AG09309 (cell line): ENCODE data around the gene RBP5.

Experiments
- DNase-seq: peaks from one replicate; pipeline ENCODE4 v3.0.0-alpha.2; 2010; ENCODE audit warnings: low read depth
- H3K4me3 ChIP-seq: 2 replicates; pipeline ENCODE4 v1.5.1; 2011; ENCODE audit warnings: mild to moderate bottlenecking, low read depth, low read length, moderate library complexity; ENCODE audit not compliant: control insufficient read depth
- TF ChIP-seq, protein P1 (sequence below): IDR thresholded peaks from 2 replicates; pipeline ENCODE4 v1.5.1; 2011; ENCODE audit warnings: mild to moderate bottlenecking, low read depth, low read length, inconsistent platforms; ENCODE audit not compliant: insufficient read depth, control insufficient read depth; ENCODE audit errors: missing control alignments

Gene RBP5

DNA sequence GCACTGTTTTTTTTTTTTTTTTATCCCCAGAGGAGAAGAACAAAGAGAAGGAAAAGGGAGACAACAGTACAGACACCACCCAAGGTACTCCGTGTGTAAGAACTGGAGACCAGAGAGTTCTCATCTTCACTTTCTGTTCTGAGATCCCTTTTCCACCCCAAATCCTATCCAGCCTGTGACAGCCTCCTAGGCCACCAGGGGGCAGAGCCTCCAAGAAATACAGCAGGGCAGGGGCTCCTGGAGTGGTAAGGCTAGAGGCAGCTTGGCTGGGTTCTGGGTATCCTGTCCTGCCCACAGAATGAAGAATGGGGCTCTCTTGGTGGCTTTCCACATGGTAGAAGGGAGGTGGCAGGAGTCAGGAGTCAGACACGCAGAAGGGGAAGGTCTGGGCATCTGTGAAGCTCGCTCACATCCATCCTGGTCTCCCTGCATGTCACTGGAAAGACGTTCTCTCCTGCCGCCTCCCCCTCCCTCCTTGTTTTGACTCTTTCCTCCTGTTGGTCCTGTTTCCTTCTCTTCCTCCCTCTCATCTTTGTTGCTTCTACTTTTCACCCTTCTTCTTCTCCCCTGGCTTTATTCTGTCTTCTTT, 13.5 kb upstream of the RBP5 start:
- H3K4me3 ChIP-seq, result no peak overlapping the region
- TF ChIP-seq, protein P1, sequence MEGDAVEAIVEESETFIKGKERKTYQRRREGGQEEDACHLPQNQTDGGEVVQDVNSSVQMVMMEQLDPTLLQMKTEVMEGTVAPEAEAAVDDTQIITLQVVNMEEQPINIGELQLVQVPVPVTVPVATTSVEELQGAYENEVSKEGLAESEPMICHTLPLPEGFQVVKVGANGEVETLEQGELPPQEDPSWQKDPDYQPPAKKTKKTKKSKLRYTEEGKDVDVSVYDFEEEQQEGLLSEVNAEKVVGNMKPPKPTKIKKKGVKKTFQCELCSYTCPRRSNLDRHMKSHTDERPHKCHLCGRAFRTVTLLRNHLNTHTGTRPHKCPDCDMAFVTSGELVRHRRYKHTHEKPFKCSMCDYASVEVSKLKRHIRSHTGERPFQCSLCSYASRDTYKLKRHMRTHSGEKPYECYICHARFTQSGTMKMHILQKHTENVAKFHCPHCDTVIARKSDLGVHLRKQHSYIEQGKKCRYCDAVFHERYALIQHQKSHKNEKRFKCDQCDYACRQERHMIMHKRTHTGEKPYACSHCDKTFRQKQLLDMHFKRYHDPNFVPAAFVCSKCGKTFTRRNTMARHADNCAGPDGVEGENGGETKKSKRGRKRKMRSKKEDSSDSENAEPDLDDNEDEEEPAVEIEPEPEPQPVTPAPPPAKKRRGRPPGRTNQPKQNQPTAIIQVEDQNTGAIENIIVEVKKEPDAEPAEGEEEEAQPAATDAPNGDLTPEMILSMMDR, result peak; percentile 90
- no peak for DNase-seq

DNA sequence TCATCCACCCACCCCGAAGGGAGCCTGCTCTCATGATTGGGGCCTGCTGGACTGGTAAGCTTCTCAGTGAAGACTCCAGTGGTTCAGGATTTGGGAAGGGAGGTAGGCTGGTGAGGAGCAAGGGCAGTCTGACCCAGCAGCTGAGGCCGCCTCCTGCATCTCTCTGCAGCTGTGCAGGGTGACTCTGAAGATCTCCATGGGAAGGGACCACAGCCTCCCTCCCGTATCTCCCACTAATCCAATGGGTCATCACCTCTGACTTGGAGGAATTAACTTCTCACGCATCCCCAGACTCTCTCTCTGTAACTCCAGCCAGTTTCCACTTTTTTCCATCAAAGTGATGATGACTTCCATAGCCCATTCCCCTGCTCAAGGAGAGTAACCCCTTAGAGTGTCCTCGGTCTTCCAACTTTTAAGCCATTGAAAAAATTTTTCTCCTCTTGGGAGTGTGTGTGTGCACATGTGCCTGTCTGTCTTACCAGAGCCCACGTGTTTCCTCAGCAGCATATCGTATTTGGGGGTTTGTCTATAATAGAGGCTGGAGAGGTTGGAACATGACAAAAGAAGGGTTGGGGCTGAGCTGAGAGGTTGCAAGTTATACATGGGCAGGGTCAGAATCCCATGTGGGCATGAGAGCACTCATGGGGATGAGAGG, 12.8 kb upstream of the RBP5 start:
- TF ChIP-seq, protein P1, result no peak
- no peak for DNase-seq
- H3K4me3 ChIP-seq, result no peak overlapping the region

DNA sequence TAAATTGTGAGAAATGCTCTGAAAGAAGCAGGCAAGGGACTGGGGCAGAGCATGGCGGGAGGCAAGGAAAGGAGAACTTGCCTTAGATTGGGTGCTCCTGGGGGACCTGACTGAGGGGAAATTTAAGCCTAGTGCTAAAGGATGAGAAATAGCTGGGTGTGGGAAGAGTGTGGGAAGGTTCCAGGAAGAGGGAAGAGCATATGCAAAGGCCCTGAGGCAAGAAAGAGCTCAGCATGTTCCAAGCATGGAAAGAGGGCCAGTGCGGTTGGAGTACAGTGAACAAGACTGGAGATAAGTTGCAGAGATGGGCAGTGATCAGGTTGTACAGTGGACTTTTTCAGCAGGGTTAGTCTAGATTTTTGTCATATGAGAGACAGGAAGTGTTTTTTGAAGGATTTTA, 10.5 kb upstream of the RBP5 start:
- H3K4me3 ChIP-seq, result no peak overlapping the region
- TF ChIP-seq, protein P1, result no peak
- no peak for DNase-seq

DNA sequence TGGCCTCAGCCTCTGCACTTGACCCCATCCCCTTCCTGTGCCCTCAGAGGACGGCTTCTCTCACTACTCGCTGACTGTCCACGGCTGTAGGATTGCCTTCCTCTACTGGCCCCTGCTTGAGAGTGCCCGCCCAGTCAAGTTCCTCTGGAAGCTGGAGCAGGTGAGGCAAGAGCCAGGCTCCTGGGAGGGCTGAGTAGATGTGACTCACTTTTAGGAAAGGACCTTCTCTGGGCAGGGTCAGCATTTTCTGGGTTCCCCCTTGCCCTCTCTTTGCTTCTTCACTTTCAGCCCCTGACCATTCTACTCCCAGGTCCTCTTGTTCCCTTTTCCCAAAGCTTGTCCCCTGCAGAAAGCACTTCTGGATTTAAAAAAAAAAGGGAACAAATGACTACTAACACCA, 9.2 kb upstream of the RBP5 start:
- TF ChIP-seq, protein P1, result no peak
- H3K4me3 ChIP-seq, result no peak overlapping the region
- no peak for DNase-seq

DNA sequence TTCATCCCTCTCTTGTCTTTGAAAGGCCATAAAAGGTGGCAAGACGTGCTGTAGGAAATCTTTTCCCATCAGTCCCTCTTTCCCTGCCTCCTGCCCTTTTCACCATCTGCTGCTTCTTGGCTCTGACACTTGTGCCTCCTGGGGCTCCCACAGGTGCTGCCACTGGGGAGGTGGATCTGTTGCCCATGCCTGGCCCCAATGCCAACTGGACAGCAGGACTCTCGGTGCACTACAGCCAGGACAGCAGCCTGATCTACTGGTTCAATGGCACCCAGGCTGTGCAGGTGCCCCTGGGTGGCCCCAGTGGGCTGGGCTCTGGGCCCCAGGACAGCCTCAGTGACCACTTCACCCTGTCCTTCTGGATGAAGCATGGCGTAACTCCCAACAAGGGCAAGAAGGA, 8.0 kb upstream of the RBP5 start:
- TF ChIP-seq, protein P1, result no peak
- DNase-seq, result no peak
- no peak overlapping the region for H3K4me3 ChIP-seq

DNA sequence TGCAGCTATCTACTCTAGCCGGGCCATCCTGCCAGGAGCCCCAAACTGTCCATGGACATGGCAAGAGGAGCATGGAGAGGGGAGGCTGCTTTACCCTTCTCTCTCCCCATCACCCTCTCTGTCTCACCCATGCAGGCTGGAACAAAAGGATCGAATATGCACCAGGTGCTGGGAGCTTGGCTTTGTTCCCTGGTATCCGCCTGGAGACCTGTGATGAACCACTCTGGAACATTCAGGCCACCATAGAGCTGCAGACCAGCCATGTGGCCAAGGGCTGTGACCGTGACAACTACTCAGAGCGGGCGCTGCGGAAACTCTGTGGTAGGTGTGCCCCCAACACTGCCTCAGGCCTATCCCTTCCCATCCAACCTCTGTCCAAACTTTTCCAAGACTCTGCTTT, 7.4 kb upstream of the RBP5 start:
- H3K4me3 ChIP-seq, result no peak overlapping the region
- TF ChIP-seq, protein P1, result no peak
- DNase-seq, result no peak
